K562 (cell line): ENCODE results near the gene KRT75. TPM values are rescaled to one million over a fixed set of nuclear protein-coding genes. Genes with fewer than 3 reads are reported as not detected.

ENCODE experiments used
- ATAC-seq: fragments of 200-7000 bp; cut with Tn5 transposase; 3 replicates; pipeline ENCODE4 v1.9.1; 2020; ENCODE audit warnings: moderate library complexity
- BruUV-seq: library from RNA; stranded (reverse); fragments of 400-500 nt; replicated peaks from 2 replicates; lab custom pipeline; 2021; lab: Mats Ljungman, UMichigan
- CTCF ChIA-PET: fragments of 300-600 bp; formaldehyde crosslinking; extraction: SDS; loops from one replicate; lab custom pipeline; 2021; ENCODE audit warnings: low intra/inter-chr PET ratio; lab: Yijun Ruan, JAX
- POLR2A ChIA-PET: fragments of 300-600, 350-650 bp; sonication (Branson Sonifier 250); formaldehyde crosslinking; extraction: SDS; loops from one replicate; lab custom pipeline; 2021; ENCODE audit warnings: antibody characterized with exemption, inconsistent platforms; lab: Yijun Ruan, JAX
- DNase-seq, 4 experiments: peaks; one replicate each; pipeline versions ENCODE4 v3.0.0 to v3.0.0-alpha.2; 2011 to 2018; ENCODE audit warnings: low spot score in 3 of 4, mixed read lengths in 3 of 4; ENCODE audit errors: extremely low read depth in 1 of 4
- FAIRE-seq: peaks from 2 replicates; lab custom pipeline; 2011; peaks lifted over from hg19 to GRCh38; lab: Jason Lieb, UNC
- H2AFZ ChIP-seq: 2 replicates; pipeline ENCODE4 v1.6.0; 2011; ENCODE audit warnings: low read depth, low read length, control low read depth, inconsistent platforms
- H3K27ac ChIP-seq: fragments of 200-600 bp; 3 replicates; pipeline ENCODE4 v1.8.0; 2011; ENCODE audit warnings: low read depth, mild to moderate bottlenecking, control low read depth, inconsistent platforms, low read length, moderate library complexity, mixed read lengths; ENCODE audit errors: extremely low read depth
- H3K27me3 ChIP-seq, 2 experiments: fragments of 300-600 bp in 1 of 2; 2 replicates in 1 of 2; 3 replicates in 1 of 2; pipeline versions ENCODE4 v1.6.0 to v1.8.0; 2011; ENCODE audit warnings: inconsistent platforms in 2 of 2, low read length in 2 of 2, mild to moderate bottlenecking in 1 of 2, mixed read lengths in 1 of 2, moderate library complexity in 1 of 2; ENCODE audit not compliant: control insufficient read depth in 2 of 2, insufficient read depth in 2 of 2
- H3K36me3 ChIP-seq: fragments of 300-600 bp; 3 replicates; pipeline ENCODE4 v1.8.0; 2011; ENCODE audit warnings: mild to moderate bottlenecking, low read length, inconsistent platforms; ENCODE audit not compliant: control insufficient read depth, insufficient read depth
- H3K4me1 ChIP-seq, 2 experiments: fragments of 200-600 bp in 1 of 2; replicated peaks in 1 of 2; 2 replicates in 1 of 2; 3 replicates in 1 of 2; pipeline versions ENCODE4 v1.5.1 to v1.8.0; 2011; ENCODE audit warnings: inconsistent platforms in 2 of 2, low read length in 2 of 2, mild to moderate bottlenecking in 1 of 2, mixed read lengths in 1 of 2, moderate library complexity in 1 of 2; ENCODE audit not compliant: control insufficient read depth in 2 of 2, insufficient read depth in 2 of 2
- H3K4me2 ChIP-seq: 2 replicates; pipeline ENCODE4 v1.6.1; 2011; ENCODE audit warnings: low read length, control low read depth, inconsistent platforms, mixed read lengths; ENCODE audit not compliant: insufficient read depth
- H3K4me3 ChIP-seq: fragments of 200-600 bp; sonication (generic), shearing (Covaris generic); 2 replicates; pipeline ENCODE4 v1.5.1; 2016; ENCODE audit warnings: control low read depth, inconsistent platforms
- H3K79me2 ChIP-seq: fragments of 200-600 bp; 3 replicates; pipeline ENCODE4 v1.8.0; 2011; ENCODE audit warnings: low read length, inconsistent platforms; ENCODE audit not compliant: control insufficient read depth, insufficient read depth
- H3K9ac ChIP-seq, 2 experiments: 2 replicates each; pipeline versions ENCODE4 v1.6.0 to v1.6.1; 2011; ENCODE audit warnings: low read depth in 2 of 2, low read length in 2 of 2, control low read depth in 1 of 2, inconsistent platforms in 1 of 2, mild to moderate bottlenecking in 1 of 2, mixed read lengths in 1 of 2; ENCODE audit not compliant: insufficient read depth in 1 of 2
- H3K9me1 ChIP-seq: one replicate; pipeline ENCODE4 v1.6.0; 2011; ENCODE audit warnings: inconsistent platforms, mild to moderate bottlenecking, low read length, moderate library complexity; ENCODE audit not compliant: control insufficient read depth, insufficient read depth
- H3K9me3 ChIP-seq: replicated peaks from 2 replicates; pipeline ENCODE4 v1.5.1; 2011; ENCODE audit warnings: low read depth, low read length, inconsistent platforms; ENCODE audit not compliant: control insufficient read depth, insufficient read depth
- H4K20me1 ChIP-seq: replicated peaks from 2 replicates; pipeline ENCODE4 v1.6.1; 2011; ENCODE audit warnings: low read length, inconsistent platforms, mixed read lengths; ENCODE audit not compliant: control insufficient read depth, insufficient read depth
- CEBPB ChIP-seq: fragments of 450-650 bp; IDR thresholded peaks from 2 replicates; pipeline ENCODE4 v1.6.1; 2016; ENCODE audit warnings: missing genetic modification characterization, missing compliant biosample characterization
- FOXA3 ChIP-seq, 2 experiments: fragments of 450-650 bp in 1 of 2; sonication (generic) in 1 of 2; formaldehyde crosslinking; IDR thresholded peaks in 1 of 2; conservative IDR thresholded peaks in 1 of 2; 2 replicates each; pipeline versions ENCODE4 v1.4.0 to v1.8.0; 2020 to 2022; ENCODE audit warnings: mild to moderate bottlenecking in 2 of 2, missing genetic modification reagents in 1 of 2
- MCM2 ChIP-seq: fragments of 450-650 bp; IDR thresholded peaks from 2 replicates; pipeline ENCODE4 v1.6.1; 2017; ENCODE audit warnings: low read depth, mild to moderate bottlenecking
- MYNN ChIP-seq, 2 experiments: sonication (generic); formaldehyde crosslinking in 1 of 2; IDR thresholded peaks; 2 replicates each; pipeline versions ENCODE4 v1.5.0 to v1.6.1; 2016 to 2020; ENCODE audit warnings: antibody characterized with exemption in 1 of 2, missing genetic modification reagents in 1 of 2
- NFRKB ChIP-seq: fragments of 450-650 bp; IDR thresholded peaks from 2 replicates; pipeline ENCODE4 v1.6.1; 2016; ENCODE audit warnings: low read depth
- SMARCC2 ChIP-seq: fragments of 450-650 bp; IDR thresholded peaks from 2 replicates; pipeline ENCODE4 v1.6.1; 2017; ENCODE audit warnings: antibody characterized with exemption, moderate library complexity, mild to moderate bottlenecking, low read depth
- ZNF165 ChIP-seq: fragments of 250-450 bp; sonication (Bioruptor Pico); IDR thresholded peaks from 2 replicates; pipeline ENCODE4 v1.4.0; 2020; ENCODE audit warnings: borderline replicate concordance
- ZNF583 ChIP-seq: fragments of 250-450 bp; sonication (Bioruptor Pico); IDR thresholded peaks from 2 replicates; pipeline ENCODE4 v1.4.0; 2020
- WGBS: fragments of 100-300 bp; shearing (Covaris generic); methylation state at CpG from one replicate; pipeline ENCODE4 v1.1.6; 2016; ENCODE audit warnings: low coverage, mixed read lengths; ENCODE audit not compliant: insufficient coverage; ENCODE audit errors: missing lambda C conversion rate; 5-methylcytosine and 5-hydroxymethylcytosine counted together
- in situ Hi-C: fragments of 300-500 bp; cut with MboI; formaldehyde crosslinking; loops from 4 replicates; pipeline ENCODE4 v1.15.0; 2018; ENCODE audit warnings: inconsistent platforms, mixed read lengths
- intact Hi-C: fragments of 100-400 bp; cut with micrococcal nuclease; formaldehyde crosslinking; loops from 2 replicates; pipeline ENCODE4 v1.14.2; 2022
- polyA plus RNA-seq, 8 experiments: library from polyadenylated mRNA; depleted of rRNA in 4 of 8; stranded (reverse) in 5 of 8; unstranded in 3 of 8; fragments of >200 nt; fragmentation: Nextera tagmentation in 2 of 8; fragmentation: Illumina TruSeq in 1 of 8; extraction: Ambion mirVana in 2 of 8; extraction: Trizol in 1 of 8; gene quantifications; 2 replicates each; pipeline versions ENCODE4 v1.2.1 to v1.2.3, GENCODE V29; 2011 to 2014; ENCODE audit warnings: inconsistent platforms in 1 of 8, missing spikeins in 1 of 8
- total RNA-seq, 7 experiments: library from RNA; depleted of rRNA in 6 of 7; stranded (reverse); fragments of >200 nt in 6 of 7; fragmentation: Illumina TruSeq in 2 of 7; extraction: Trizol in 2 of 7; gene quantifications; 2 replicates each; pipeline versions ENCODE4 v1.2.1 to v1.2.3, GENCODE V29; 2011 to 2021; ENCODE audit warnings: low replicate concordance in 1 of 7
- TF ChIP-seq, protein P1 (sequence below): sonication (generic); formaldehyde crosslinking; IDR thresholded peaks from 2 replicates; pipeline ENCODE4 v1.8.1; 2023; ENCODE audit warnings: mild to moderate bottlenecking, missing genetic modification reagents, moderate library complexity
- TF ChIP-seq, protein P2 (sequence below): fragments of 450-650 bp; formaldehyde crosslinking; conservative IDR thresholded peaks from 2 replicates; pipeline ENCODE4 v1.4.0; 2022; ENCODE audit warnings: mild to moderate bottlenecking, missing genetic modification characterization

KRT75 gene
- total and polyA plus RNA-seq, 9 of the 15 experiments (the other 6 are each of a cell fraction or from before 2014, with no cell fraction given): not detected

DNA sequence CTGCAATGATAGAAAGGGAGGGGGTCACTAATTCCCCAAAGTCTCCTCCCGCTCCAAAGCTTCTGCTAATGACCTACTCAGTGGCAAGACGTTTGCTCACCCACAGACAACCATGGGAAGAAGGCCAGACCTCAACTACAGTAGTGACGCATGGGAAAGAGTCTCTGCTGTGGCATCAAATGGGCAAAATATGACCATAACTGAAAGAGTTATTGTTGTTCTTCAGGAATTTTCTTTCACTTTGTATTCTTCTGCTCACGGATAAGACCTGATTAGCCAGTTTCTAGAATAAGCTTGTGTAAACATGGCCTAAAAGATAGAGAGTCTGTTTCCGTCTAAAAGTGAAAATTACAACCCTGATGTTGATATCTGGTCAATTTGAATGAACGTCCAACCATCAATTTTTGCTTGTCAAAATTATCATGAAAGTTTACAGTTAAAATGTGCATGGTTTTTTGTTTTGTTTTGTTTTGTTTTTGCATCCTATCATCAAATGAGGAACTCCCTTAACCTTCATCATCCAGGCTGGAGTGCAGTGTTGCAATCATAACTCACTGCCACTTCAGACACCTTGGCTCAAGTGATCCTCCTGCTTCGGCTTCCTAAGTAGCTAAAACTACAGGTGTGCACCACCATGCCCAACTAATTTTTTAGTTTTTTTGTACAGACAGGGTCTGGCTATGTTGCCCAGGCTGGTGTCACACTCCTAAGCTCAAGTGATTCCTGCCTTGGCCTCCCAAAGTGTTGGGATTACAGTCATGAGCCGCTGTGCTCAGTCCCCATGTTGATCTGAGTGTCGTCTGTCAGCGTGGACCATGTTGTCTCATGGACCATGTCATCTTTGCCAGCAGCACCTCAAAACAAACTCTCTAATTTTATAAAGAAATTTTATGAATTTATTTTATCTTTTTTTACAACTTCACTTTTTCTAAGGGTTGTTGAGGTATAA lies 10.8 kb upstream of the KRT75 start:
- TF ChIP-seq CEBPB (tag): peak; percentile 16; the same call in 1 of the 2 replicates
- TF ChIP-seq FOXA3 (CRISPR knock-in tag; conservative IDR thresholded peaks at IDR 0.05 in 1 of 2, IDR thresholded peaks at IDR 0.05 in 1 of 2): 0 out of 4 replicates have a peak, but pooled peaks of 1 of the 2 experiments have one; percentile 9
- TF ChIP-seq SMARCC2: no peak
- BruUV-seq: no TSS peak
- no peak for DNase-seq
- Histone ChIP-seq H3K27me3 (peaks cover 2 to 39% of the 10 kb centered on the region in 2 experiments; a peak in 3 of 5 replicates), H3K36me3 (no peaks in the 10 kb centered on the region), H3K9me1 (no peaks in the 10 kb centered on the region), H3K79me2 (no peaks in the 10 kb centered on the region), H3K4me3 (no peak overlapping the region), H3K4me1 (no peaks in the 10 kb centered on the region), H4K20me1 (no peaks in the 10 kb centered on the region; the same call in 1 of the 2 replicates), H2AFZ (no peak overlapping the region), H3K9ac (no peak overlapping the region), H3K4me2 (no peak overlapping the region), H3K9me3 (no peaks in the 10 kb centered on the region), H3K27ac (no peak overlapping the region)
- ChIA-PET POLR2A (no interaction called here), CTCF (interaction anchor here (0.6 kb wide), 1 partner anchor 1312 kb away, joined by 3 read pairs; no protein-coding TSS in a partner anchor)
- intact Hi-C loops (no loop called here), in situ Hi-C loops (no loop called here)
- FAIRE-seq: no peak
- ATAC-seq: no peak
- WGBS: 5% methylated on average over 10 of the region's 10 CpGs

DNA sequence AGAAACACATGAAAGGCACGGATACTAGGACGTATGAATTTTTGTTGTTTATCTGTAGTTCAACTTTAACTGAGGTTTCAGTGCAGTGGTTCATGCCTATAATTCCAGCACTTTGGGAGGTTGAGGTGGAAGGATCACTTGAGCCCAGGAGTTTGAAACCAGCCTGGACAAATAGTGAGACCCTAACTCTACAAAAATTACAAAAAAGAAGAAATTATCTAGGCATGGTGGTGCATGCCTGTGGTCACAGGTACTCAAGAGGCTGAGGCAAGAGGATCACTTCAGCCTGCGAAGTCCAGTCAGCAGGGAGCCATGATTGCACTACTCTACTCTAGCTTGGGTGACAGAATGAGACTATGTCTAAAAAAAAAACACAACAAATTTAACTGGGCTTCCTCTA lies 9.8 kb upstream of the KRT75 start:
- Histone ChIP-seq H3K27ac (no peak overlapping the region), H3K4me2 (no peak overlapping the region), H3K4me3 (no peak overlapping the region), H3K27me3 (peaks cover 2 to 41% of the 10 kb centered on the region in 2 experiments; a peak in 4 of 5 replicates), H3K79me2 (no peaks in the 10 kb centered on the region), H3K9me1 (no peaks in the 10 kb centered on the region), H3K4me1 (no peaks in the 10 kb centered on the region), H3K36me3 (no peaks in the 10 kb centered on the region), H3K9me3 (no peaks in the 10 kb centered on the region), H2AFZ (no peak overlapping the region), H3K9ac (no peak overlapping the region), H4K20me1 (no peaks in the 10 kb centered on the region; the same call in 1 of the 2 replicates)
- no peak for TF ChIP-seq ZNF165 (CRISPR knock-in tag)
- TF ChIP-seq MYNN (IDR thresholded peaks at IDR 0.05): no peak
- TF ChIP-seq MYNN (CRISPR knock-in tag; IDR thresholded peaks at IDR 0.05): no peak
- TF ChIP-seq MCM2: no peak
- no peak for TF ChIP-seq ZNF583 (CRISPR knock-in tag)
- TF ChIP-seq, protein P1, sequence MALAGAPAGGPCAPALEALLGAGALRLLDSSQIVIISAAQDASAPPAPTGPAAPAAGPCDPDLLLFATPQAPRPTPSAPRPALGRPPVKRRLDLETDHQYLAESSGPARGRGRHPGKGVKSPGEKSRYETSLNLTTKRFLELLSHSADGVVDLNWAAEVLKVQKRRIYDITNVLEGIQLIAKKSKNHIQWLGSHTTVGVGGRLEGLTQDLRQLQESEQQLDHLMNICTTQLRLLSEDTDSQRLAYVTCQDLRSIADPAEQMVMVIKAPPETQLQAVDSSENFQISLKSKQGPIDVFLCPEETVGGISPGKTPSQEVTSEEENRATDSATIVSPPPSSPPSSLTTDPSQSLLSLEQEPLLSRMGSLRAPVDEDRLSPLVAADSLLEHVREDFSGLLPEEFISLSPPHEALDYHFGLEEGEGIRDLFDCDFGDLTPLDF: no peak
- TF ChIP-seq, protein P2, sequence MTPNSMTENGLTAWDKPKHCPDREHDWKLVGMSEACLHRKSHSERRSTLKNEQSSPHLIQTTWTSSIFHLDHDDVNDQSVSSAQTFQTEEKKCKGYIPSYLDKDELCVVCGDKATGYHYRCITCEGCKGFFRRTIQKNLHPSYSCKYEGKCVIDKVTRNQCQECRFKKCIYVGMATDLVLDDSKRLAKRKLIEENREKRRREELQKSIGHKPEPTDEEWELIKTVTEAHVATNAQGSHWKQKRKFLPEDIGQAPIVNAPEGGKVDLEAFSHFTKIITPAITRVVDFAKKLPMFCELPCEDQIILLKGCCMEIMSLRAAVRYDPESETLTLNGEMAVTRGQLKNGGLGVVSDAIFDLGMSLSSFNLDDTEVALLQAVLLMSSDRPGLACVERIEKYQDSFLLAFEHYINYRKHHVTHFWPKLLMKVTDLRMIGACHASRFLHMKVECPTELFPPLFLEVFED: no peak
- no peak for TF ChIP-seq NFRKB
- no peak for FAIRE-seq
- BruUV-seq: no TSS peak
- WGBS: 0% methylated on average over 3 of the region's 3 CpGs
- no peak for ATAC-seq
- intact Hi-C loops (no loop called here), in situ Hi-C loops (no loop called here)
- POLR2A ChIA-PET: no interaction called here
- no peak for DNase-seq
- CTCF ChIA-PET: no interaction called here
